Measurements from ENCODE around the gene DCK.
"Not testable (repeated sequence)": the region's sequence is repeated elsewhere in the genome, so short reads cannot be mapped to it uniquely, and the experiment has no call there.

The DCK gene

DNA sequence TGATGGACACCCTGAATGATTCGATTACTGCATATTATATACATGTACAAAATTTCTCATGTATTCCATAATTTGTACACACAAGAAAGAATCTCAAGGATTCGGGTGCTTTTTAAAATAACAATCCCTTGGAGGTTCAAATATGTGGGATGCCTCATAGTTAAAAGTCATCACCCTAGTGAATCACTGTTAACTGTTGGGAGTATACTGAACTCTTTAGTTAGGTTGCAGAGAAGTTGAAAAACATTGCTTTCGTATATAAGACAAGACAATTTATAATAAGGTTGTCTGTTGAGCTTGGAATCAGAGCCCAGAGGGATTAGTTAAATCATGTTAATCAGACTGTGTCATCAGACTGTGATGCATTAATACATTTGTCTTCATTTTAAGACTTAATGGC, 15.6 kb downstream of the DCK start:
- H3K4me3 ChIP-seq (ENCODE audit: control insufficient read depth, low read depth, low read length) = no peak overlapping the region

DNA sequence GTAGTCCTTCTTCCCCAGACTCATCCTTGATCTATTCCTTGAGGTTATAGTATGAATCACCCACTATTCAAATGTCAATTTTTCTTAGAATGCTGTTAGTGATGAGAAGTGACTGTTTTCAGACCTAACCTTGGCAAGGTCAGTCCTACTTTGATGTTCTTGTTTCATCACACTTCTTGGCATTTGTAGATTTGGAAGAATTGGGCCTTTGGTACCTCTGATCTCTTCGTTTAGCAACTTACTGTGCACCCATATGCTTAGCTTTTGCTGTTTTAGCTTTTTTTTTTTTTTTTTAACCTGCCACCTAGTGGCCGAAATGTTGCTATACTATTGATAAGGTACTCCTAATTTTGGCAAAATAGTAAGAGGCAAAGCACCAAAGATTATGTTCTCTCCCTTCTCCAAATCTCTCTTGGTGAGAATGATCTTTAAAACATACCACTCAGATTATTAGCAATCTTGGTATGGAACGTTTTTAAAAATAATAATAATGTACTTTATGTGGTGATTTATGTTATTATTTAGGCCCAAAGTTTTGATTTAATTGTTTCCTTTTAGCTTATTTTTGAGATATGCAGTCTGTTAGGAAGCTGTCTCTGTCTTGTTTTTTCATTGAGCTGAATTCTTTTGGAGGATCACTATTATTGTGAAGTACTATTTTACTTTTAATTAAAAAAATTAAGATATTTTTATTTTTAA, 16.6 kb downstream of the DCK start:
- TF ChIP-seq, protein P1, sequence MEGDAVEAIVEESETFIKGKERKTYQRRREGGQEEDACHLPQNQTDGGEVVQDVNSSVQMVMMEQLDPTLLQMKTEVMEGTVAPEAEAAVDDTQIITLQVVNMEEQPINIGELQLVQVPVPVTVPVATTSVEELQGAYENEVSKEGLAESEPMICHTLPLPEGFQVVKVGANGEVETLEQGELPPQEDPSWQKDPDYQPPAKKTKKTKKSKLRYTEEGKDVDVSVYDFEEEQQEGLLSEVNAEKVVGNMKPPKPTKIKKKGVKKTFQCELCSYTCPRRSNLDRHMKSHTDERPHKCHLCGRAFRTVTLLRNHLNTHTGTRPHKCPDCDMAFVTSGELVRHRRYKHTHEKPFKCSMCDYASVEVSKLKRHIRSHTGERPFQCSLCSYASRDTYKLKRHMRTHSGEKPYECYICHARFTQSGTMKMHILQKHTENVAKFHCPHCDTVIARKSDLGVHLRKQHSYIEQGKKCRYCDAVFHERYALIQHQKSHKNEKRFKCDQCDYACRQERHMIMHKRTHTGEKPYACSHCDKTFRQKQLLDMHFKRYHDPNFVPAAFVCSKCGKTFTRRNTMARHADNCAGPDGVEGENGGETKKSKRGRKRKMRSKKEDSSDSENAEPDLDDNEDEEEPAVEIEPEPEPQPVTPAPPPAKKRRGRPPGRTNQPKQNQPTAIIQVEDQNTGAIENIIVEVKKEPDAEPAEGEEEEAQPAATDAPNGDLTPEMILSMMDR (IDR thresholded peaks at IDR 0.05; ENCODE audit: control insufficient read depth, insufficient read depth, low read depth, low read length, missing control alignments) = peak; percentile 47
- no peak overlapping the region for H3K4me3 ChIP-seq (ENCODE audit: control insufficient read depth, low read depth, low read length)
- DNase-seq (ENCODE audit: low read depth) = no peak

More for the DNA sequence above, 15.6 kb downstream of the DCK start:
- TF ChIP-seq, protein P1 (IDR thresholded peaks at IDR 0.05; ENCODE audit: control insufficient read depth, insufficient read depth, low read depth, low read length, missing control alignments) = no peak
- no peak for DNase-seq (ENCODE audit: low read depth)

DNA sequence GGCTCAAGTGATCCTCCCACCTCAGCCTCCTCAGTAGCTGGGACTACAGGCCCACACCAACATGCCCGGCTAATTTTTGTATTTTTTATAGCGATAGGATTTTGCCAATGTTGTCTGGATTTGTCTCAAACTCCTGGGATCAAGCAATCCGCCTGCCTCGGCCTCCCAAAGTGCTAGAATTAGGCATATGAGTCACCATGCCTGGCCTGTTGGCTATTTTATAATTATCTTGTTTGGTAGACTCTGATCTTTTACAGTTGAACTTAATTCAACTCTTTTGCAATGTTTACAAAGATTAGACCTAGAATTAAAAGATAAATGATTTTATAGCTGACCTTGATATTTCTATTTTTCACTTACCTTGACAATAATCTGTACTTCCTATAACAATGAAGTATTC, 18.0 kb downstream of the DCK start:
- TF ChIP-seq, protein P1 (IDR thresholded peaks at IDR 0.05; ENCODE audit: control insufficient read depth, insufficient read depth, low read depth, low read length, missing control alignments) = no peak
- DNase-seq (ENCODE audit: low read depth) = no peak
- no peak overlapping the region for H3K4me3 ChIP-seq (ENCODE audit: control insufficient read depth, low read depth, low read length)

DNA sequence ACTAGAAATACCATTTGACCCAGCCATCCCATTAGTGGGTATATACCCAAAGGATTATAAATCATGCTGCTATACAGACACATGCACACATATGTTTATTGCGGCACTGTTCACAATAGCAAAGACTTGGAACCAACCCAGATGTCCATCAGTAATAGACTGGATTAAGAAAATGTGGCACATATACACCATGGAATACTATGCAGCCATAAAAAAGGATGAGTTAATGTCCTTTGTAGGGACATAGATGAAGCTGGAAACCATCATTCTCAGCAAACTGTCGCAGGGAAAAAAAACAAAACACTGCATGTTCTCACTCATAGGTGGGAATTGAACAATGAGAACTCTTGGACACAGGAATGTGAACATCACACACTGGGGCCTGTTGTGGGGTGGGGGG, 23.9 kb downstream of the DCK start:
- not testable (repeated sequence) for H3K4me3 ChIP-seq (ENCODE audit: control insufficient read depth, low read depth, low read length); DNase-seq (ENCODE audit: low read depth)

DNA sequence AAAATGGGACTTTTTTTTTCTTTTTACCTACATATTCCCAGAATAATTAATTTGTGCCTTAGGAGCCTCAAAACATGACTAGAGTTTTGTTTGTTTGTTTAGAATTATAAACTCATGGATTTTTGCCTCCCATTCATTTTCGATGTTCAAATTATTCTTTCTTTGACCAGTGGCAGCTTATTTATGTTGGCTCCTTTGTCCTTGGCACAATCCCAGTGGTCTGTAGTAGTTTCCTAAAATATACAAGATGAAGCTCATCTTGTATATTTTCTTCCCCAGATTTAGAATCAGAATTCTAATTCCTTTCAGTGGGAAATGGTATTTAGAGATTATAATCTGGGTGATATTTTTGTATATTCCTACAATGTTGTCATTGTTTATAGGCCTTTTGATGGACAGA, 27.2 kb downstream of the DCK start:
- TF ChIP-seq, protein P1 (IDR thresholded peaks at IDR 0.05; ENCODE audit: control insufficient read depth, insufficient read depth, low read depth, low read length, missing control alignments) = no peak

DNA sequence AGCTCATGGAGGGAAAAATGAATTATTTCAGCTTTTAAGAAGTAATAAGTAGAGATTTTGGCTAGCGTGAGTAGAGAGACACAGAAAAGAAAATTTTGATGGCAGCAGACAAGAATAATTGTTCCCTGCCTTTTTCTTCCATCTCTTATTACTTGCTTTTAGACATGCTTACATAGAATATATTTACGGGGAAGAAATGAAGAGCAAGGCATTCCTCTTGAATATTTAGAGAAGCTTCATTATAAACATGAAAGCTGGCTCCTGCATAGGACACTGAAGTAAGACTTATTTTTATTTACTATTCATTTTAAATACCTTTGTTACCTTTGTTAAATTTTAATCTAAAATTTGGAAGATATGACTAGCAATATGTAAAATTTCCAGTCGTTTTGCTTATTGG, 32.2 kb downstream of the DCK start:
- H3K4me3 ChIP-seq (ENCODE audit: control insufficient read depth, low read depth, low read length) = no peak overlapping the region
- TF ChIP-seq, protein P1 (IDR thresholded peaks at IDR 0.05; ENCODE audit: control insufficient read depth, insufficient read depth, low read depth, low read length, missing control alignments) = no peak
- no peak for DNase-seq (ENCODE audit: low read depth)

More for the DNA sequence above, 27.2 kb downstream of the DCK start:
- H3K4me3 ChIP-seq (ENCODE audit: control insufficient read depth, low read depth, low read length) = no peak overlapping the region
- DNase-seq (ENCODE audit: low read depth) = no peak

DNA sequence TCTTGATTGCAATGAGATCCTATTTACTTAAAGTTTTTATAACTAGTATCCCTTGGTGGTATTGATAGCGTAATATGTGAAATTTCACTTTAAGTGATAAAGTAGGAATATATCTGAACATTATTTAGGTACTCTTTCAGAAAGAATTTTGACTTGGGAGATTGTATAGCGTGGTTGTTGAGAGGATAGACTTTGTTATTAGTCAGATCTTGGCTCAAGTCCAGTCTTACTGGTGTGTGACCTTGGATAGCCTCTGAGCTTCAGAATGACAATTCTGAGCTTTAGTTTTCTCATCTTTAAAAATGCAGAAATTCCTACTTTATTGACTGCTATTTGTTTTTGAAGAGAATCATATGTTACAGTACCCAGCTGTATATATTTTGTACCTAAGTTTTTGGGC, 32.6 kb downstream of the DCK start:
- TF ChIP-seq, protein P1 (IDR thresholded peaks at IDR 0.05; ENCODE audit: control insufficient read depth, insufficient read depth, low read depth, low read length, missing control alignments) = no peak
- peak; percentile 42 for DNase-seq (ENCODE audit: low read depth)
- H3K4me3 ChIP-seq (ENCODE audit: control insufficient read depth, low read depth, low read length) = no peak overlapping the region

All from AG09309 (cell line).